Measurements from ENCODE around the gene USP3.

The USP3 gene

GRCh38 chr15:63507878-63508818 is 3.8 kb downstream of the USP3 start:
- Histone ChIP-seq H3K4me3 (no peak overlapping the region), H3K27ac (no peak overlapping the region)
- no peak for DNase-seq (ENCODE audit: low spot score)
- TF ChIP-seq CTCF (IDR thresholded peaks at IDR 0.05) = no peak

- TF ChIP-seq CTCF (IDR thresholded peaks at IDR 0.05) = no peak
- no peak overlapping the region for H3K4me3 ChIP-seq
- H3K27ac ChIP-seq = no peak overlapping the region
- DNase-seq (ENCODE audit: low spot score) = no peak
Observed at GRCh38 chr15:63509056-63509954, 4.9 kb downstream of the USP3 start.

GRCh38 chr15:63509955-63510940 is 5.9 kb downstream of the USP3 start:
- no peak for DNase-seq (ENCODE audit: low spot score)
- Histone ChIP-seq H3K27ac (no peak overlapping the region), H3K4me3 (no peak overlapping the region)
- no peak for TF ChIP-seq CTCF (IDR thresholded peaks at IDR 0.05)

- Histone ChIP-seq H3K27ac (no peak overlapping the region), H3K4me3 (no peak overlapping the region)
- TF ChIP-seq CTCF (IDR thresholded peaks at IDR 0.05) = no peak
- DNase-seq (ENCODE audit: low spot score) = no peak
Observed at GRCh38 chr15:63512148-63512547, 7.8 kb downstream of the USP3 start.

- H3K27ac ChIP-seq = no peak overlapping the region
- no peak for DNase-seq (ENCODE audit: low spot score)
- H3K4me3 ChIP-seq = no peak overlapping the region
- no peak for TF ChIP-seq CTCF (IDR thresholded peaks at IDR 0.05)
Observed at GRCh38 chr15:63513271-63513670, 8.9 kb downstream of the USP3 start.

GRCh38 chr15:63513728-63514127 is 9.3 kb downstream of the USP3 start:
- no peak overlapping the region for H3K4me3 ChIP-seq
- H3K27ac ChIP-seq = no peak overlapping the region
- no peak for DNase-seq (ENCODE audit: low spot score)
- no peak for TF ChIP-seq CTCF (IDR thresholded peaks at IDR 0.05)

Data from coronary artery (tissue), 2 donors.